ENCODE measurements around the gene TSPYL2. TPM values are rescaled to one million over a fixed set of nuclear protein-coding genes. Genes with fewer than 3 reads are reported as not detected.
A peak's percentile ranks its signal among the peaks of the same experiment; 100 is the strongest.

Gene TSPYL2
- total and polyA plus RNA-seq, 2 donors, result 18.9 to 105 TPM

GRCh38 chrX:53072418-53073114 lies 9.6 kb upstream of the TSPYL2 start:
- no peaks in the 10 kb centered on the region for H3K36me3 ChIP-seq (ENCODE audit: insufficient read depth)
- DNase-seq (ENCODE audit: extremely low spot score), result no peak
- no peak overlapping the region for H3K4me3 ChIP-seq (ENCODE audit: low read depth, low read length)
- peak overlapping the region; percentile 87 for H3K27ac ChIP-seq (ENCODE audit: low read depth)
- WGBS, result 69% methylated on average over 9 of the region's 9 CpGs
- no peaks in the 10 kb centered on the region for H3K4me1 ChIP-seq (ENCODE audit: insufficient read depth)

- 64% methylated on average over 5 of the region's 6 CpGs for WGBS
- DNase-seq (ENCODE audit: extremely low spot score), result no peak
- H3K4me3 ChIP-seq (ENCODE audit: low read depth, low read length), result no peak overlapping the region
- H3K4me1 ChIP-seq (ENCODE audit: insufficient read depth), result no peaks in the 10 kb centered on the region
- H3K27ac ChIP-seq (ENCODE audit: low read depth), result peak overlapping the region; percentile 16
- H3K36me3 ChIP-seq (ENCODE audit: insufficient read depth), result no peaks in the 10 kb centered on the region
Observed at GRCh38 chrX:53073115-53073586, 9.0 kb upstream of the TSPYL2 start.

DNA sequence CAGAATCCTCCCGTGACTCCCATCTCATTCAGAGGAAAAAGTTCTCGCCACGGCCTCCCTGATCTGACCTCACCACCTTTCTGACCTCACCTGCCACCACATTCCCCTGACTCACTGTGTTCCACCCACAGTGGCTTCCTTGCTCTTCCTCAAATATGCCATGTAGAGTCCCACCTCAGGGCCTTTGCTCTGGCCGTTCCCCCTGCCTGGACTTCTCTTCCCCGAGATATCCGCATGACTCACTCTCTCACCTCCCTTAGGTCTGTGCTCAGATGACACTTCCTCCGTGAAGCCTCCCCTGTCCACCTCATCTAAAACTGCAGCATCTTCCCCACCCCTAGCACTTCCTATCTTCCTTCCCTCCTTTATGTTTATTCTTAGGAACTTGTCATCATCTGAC lies 7.2 kb upstream of the TSPYL2 start:
- Histone ChIP-seq H3K4me1 (ENCODE audit: insufficient read depth) (no peaks in the 10 kb centered on the region), H3K27ac (ENCODE audit: low read depth) (no peak overlapping the region), H3K36me3 (ENCODE audit: insufficient read depth) (no peaks in the 10 kb centered on the region), H3K4me3 (ENCODE audit: low read depth, low read length) (no peak overlapping the region)
- no peak for DNase-seq (ENCODE audit: extremely low spot score)
- WGBS, result 86% methylated on average over 7 of the region's 7 CpGs

DNA sequence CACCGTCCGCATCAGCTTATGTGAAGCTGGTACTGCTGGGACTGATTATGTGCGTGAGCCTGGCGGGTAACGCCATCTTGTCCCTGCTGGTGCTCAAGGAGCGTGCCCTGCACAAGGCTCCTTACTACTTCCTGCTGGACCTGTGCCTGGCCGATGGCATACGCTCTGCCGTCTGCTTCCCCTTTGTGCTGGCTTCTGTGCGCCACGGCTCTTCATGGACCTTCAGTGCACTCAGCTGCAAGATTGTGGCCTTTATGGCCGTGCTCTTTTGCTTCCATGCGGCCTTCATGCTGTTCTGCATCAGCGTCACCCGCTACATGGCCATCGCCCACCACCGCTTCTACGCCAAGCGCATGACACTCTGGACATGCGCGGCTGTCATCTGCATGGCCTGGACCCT lies 5.5 kb upstream of the TSPYL2 start:
- WGBS, result 95% methylated on average over 21 of the region's 21 CpGs
- Histone ChIP-seq H3K4me3 (ENCODE audit: low read depth, low read length) (no peak overlapping the region), H3K27ac (ENCODE audit: low read depth) (no peak overlapping the region), H3K4me1 (ENCODE audit: insufficient read depth) (no peaks in the 10 kb centered on the region), H3K36me3 (ENCODE audit: insufficient read depth) (no peaks in the 10 kb centered on the region)
- DNase-seq (ENCODE audit: extremely low spot score), result no peak

GRCh38 chrX:53077207-53078197 lies 4.7 kb upstream of the TSPYL2 start:
- no peaks in the 10 kb centered on the region for H3K4me1 ChIP-seq (ENCODE audit: insufficient read depth)
- H3K4me3 ChIP-seq (ENCODE audit: low read depth, low read length), result no peak overlapping the region
- WGBS, result 95% methylated on average over 27 of the region's 27 CpGs
- H3K27ac ChIP-seq (ENCODE audit: low read depth), result no peak overlapping the region
- H3K36me3 ChIP-seq (ENCODE audit: insufficient read depth), result no peaks in the 10 kb centered on the region
- DNase-seq (ENCODE audit: extremely low spot score), result no peak

DNA sequence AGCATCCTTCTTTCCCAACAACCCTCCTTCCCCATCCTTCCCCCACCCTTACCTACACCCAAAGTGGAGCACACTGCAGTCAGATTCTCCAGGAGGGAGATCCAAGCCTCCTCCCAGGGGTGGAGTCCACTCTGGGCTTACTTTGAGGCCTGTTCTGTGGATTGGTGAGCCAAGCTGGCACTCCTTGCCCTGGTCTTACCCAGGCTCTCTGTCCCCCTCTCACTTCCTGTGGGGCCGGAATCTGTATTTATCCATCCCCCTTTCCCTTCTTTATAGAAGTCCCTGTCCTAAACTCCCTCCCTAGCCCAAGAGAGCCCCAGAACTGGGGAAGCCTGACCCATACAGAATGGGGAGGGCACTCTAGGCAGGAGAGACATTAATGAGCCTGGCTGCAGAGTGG lies 3.2 kb upstream of the TSPYL2 start:
- no peaks in the 10 kb centered on the region for H3K4me1 ChIP-seq (ENCODE audit: insufficient read depth)
- H3K27ac ChIP-seq (ENCODE audit: low read depth), result no peak overlapping the region
- WGBS, result 83% methylated on average over 1 of the region's 1 CpG
- DNase-seq (ENCODE audit: extremely low spot score), result no peak
- no peak overlapping the region for H3K4me3 ChIP-seq (ENCODE audit: low read depth, low read length)
- H3K36me3 ChIP-seq (ENCODE audit: insufficient read depth), result no peaks in the 10 kb centered on the region

DNA sequence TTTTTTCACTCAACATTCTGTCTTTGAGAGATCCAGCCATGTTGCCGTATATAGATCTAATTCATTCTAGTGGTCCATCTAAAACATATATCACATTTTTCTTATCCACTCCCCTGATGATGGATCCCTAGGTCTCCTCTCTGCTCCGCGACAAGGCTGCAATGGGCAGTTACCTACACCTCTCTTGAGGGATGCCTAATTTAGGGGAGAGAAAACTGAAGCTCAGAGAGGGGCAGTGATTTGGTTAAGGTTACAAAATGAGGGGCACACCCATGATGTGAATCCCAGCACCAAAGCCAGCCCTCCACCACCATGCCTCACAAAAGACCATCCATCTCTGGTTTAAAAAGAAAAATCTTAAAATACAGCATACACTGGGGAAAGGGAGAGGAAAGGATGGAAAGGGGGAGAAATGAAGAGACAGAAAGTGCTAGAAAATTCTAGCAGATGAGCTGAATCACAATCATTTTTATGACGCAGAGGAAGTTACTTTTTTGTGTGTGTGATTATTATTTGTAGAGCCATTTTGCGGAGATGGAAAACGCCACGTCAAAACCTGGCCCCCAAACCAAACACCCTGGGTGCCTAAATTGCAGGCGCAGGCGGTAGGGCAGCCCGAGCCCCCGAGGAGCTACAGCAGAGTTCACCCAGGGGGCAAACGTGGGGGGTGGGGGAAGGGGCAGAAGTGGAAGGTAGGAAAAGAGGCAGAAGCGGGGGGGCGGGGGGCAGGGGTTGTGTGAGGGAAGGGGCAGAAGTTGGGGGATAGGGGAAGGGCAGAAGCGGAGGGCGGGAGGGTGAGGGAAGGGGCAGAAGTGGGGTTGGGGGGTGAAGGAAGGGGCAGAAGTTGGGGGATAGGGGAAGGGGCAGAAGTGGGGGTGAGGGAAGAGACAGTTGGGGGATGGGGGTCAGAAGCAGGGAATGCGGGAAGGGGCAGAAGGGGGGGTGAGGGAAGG lies 1.3 kb upstream of the TSPYL2 start:
- 17% methylated on average over 16 of the region's 17 CpGs for WGBS
- peaks cover 2% of the 10 kb centered on the region for H3K36me3 ChIP-seq (ENCODE audit: insufficient read depth)
- no peaks in the 10 kb centered on the region for H3K4me1 ChIP-seq (ENCODE audit: insufficient read depth)
- H3K27ac ChIP-seq (ENCODE audit: low read depth), result no peak overlapping the region
- H3K4me3 ChIP-seq (ENCODE audit: low read depth, low read length), result peak overlapping the region; percentile 20
- no peak for DNase-seq (ENCODE audit: extremely low spot score)

- 4% methylated on average over 31 of the region's 31 CpGs for WGBS
Observed at GRCh38 chrX:53082773-53083616, 828 bp downstream of the TSPYL2 start.

GRCh38 chrX:53084043-53084570 lies 1.9 kb downstream of the TSPYL2 start:
- DNase-seq (ENCODE audit: extremely low spot score), result no peak
- Histone ChIP-seq H3K36me3 (ENCODE audit: insufficient read depth) (peaks cover 2% of the 10 kb centered on the region), H3K27ac (ENCODE audit: low read depth) (peak overlapping the region; percentile 10), H3K4me3 (ENCODE audit: low read depth, low read length) (no peak overlapping the region), H3K4me1 (ENCODE audit: insufficient read depth) (no peaks in the 10 kb centered on the region)
- WGBS, result 63% methylated on average over 4 of the region's 4 CpGs

More at GRCh38 chrX:53082773-53083616, 828 bp downstream of the TSPYL2 start:
- Histone ChIP-seq H3K36me3 (ENCODE audit: insufficient read depth) (peaks cover 2% of the 10 kb centered on the region), H3K27ac (ENCODE audit: low read depth) (peak overlapping the region; percentile 82), H3K4me1 (ENCODE audit: insufficient read depth) (no peaks in the 10 kb centered on the region), H3K4me3 (ENCODE audit: low read depth, low read length) (peak overlapping the region; percentile 92)
- DNase-seq (ENCODE audit: extremely low spot score), result no peak

- Histone ChIP-seq H3K36me3 (ENCODE audit: insufficient read depth) (peaks cover 2% of the 10 kb centered on the region), H3K4me1 (ENCODE audit: insufficient read depth) (no peaks in the 10 kb centered on the region), H3K4me3 (ENCODE audit: low read depth, low read length) (no peak overlapping the region), H3K27ac (ENCODE audit: low read depth) (no peak overlapping the region)
- WGBS, result 83% methylated on average over 9 of the region's 9 CpGs
- DNase-seq (ENCODE audit: extremely low spot score), result no peak
Observed at GRCh38 chrX:53084863-53085262, 2.7 kb downstream of the TSPYL2 start.

GRCh38 chrX:53085661-53086229 lies 3.6 kb downstream of the TSPYL2 start:
- H3K27ac ChIP-seq (ENCODE audit: low read depth), result no peak overlapping the region
- peaks cover 2% of the 10 kb centered on the region for H3K36me3 ChIP-seq (ENCODE audit: insufficient read depth)
- no peak overlapping the region for H3K4me3 ChIP-seq (ENCODE audit: low read depth, low read length)
- H3K4me1 ChIP-seq (ENCODE audit: insufficient read depth), result no peaks in the 10 kb centered on the region
- no peak for DNase-seq (ENCODE audit: extremely low spot score)
- WGBS, result 85% methylated on average over 17 of the region's 17 CpGs

DNA sequence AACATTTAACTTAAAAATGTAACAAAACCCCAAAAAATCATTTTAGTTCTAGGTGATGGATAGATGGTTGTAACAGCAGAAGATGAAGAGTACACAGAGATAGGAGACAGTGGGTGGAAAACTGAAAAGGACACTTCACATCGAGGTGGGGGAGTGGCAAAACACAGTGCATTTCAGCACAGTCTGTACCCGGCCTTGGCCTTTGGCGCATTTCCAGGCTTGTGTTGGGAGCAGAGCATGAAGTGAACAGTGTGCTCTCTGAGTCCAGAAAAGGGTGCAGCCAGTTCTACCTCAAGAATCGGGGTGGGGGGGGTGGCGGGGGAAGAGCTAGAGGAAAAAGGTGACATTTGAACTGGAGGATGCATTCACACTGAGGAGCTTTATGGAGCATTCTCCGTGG lies 4.3 kb downstream of the TSPYL2 start:
- Histone ChIP-seq H3K36me3 (ENCODE audit: insufficient read depth) (peaks cover 2% of the 10 kb centered on the region), H3K27ac (ENCODE audit: low read depth) (no peak overlapping the region), H3K4me3 (ENCODE audit: low read depth, low read length) (no peak overlapping the region), H3K4me1 (ENCODE audit: insufficient read depth) (no peaks in the 10 kb centered on the region)
- 53% methylated on average over 6 of the region's 6 CpGs for WGBS
- no peak for DNase-seq (ENCODE audit: extremely low spot score)

Data from urinary bladder (tissue), 4 donors.